Superior temporal gyrus (tissue), 1 donor: Measurements from ENCODE around the gene SRGAP1.
"Not testable (repeated sequence)": the region's sequence is repeated elsewhere in the genome, so short reads cannot be mapped to it uniquely, and the experiment has no call there.

Experiments used
- DNase-seq: peaks from one replicate; pipeline ENCODE4 v3.0.0-alpha.2; 2016; ENCODE audit errors: extremely low spot score

Gene SRGAP1

DNA sequence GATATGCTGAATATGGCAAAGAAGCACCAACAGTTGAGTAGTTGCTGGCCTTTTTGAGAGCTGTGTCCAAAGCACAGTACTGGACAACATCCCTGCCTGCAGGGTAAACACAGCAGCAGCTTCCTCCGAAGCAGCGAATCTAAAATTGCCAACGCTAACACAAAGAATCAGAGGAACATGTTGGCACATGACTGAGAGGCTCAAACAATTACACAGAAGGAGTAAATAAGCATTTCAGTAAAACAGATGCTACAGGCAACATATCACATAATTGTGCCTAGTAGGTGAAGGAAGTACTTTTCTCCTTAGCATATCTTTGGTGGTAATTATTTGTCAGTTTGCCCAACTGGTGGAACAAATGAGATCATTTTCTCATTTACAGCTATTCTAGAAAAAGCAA lies 325.5 kb downstream of the SRGAP1 start:
- peak; percentile 25 for DNase-seq

DNA sequence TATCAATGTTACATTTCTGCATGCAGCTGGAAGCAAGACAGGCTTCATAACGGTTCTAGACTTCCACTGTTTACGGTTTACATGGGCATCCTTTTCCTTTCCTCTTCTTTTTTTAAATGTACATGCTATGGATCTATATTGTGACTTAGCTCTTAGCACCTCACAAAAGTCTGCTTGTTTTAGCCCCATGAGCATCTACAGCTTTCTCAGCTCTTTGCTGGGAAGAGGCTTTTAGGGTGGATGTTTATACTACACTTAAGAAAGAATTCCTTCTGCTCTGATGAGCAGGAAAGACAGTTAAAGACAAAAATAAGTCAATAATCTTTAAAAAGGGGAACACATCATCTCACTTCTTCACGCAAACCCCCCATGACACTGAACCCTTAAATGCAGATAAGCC lies 326.2 kb downstream of the SRGAP1 start:
- DNase-seq = no peak

DNA sequence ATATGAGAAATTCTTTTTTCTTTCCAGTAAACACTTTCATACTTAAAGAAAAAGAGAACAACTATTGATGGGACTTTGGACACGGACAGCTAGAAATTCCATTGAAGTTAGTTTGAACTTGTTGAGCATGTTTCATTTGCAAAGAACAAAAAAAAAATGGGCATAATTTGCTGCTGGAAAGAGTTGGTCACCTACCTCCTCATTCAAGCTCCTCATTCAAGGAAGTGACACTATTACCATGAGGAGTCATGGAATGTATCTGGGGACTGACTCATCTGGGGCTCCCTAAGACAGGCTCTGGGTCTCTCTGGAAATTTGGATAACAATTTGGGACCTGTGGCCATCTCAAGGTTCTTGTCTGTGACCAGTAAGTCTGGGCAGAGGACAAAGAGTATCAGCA lies 327.2 kb downstream of the SRGAP1 start:
- no peak for DNase-seq

DNA sequence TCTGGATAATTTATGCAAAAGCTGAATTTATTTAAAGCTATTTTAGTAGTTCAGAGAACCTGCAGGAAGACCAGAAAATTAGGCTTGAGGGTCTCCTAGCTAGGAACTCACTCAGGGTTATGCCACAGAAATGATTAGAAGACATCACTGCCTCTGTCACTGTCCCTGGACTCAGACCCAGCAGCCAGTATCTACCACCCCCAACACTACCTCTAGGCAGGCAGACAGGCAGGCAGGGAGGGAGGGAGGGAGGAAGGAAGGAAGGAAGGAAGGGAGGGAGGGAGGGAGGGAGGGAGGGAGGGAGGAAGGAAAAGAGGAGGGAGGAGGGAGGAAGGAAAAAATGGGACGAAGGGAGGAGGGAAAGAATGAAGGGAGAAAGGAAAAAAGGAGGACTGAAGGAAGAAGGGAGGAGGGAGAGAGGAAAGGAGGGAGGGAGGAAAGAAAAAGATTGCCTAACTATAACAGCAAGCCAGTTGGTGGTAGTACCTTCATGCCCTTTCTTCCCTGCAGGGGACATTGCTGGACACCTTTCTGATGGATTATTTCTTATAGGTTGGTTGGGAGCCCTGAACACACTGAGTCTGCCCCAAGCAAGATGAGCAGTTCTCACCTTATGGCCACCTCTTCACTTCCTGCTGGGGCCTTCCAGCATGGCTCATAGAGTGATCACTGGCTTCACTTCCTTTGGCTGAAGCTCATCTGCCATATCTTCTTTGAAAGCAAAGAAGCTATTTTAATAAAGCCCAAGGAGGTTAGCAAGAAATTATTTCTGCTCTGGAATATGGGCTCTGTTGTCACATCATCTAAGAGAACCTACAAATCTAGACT lies 327.9 kb downstream of the SRGAP1 start:
- no peak for DNase-seq

DNA sequence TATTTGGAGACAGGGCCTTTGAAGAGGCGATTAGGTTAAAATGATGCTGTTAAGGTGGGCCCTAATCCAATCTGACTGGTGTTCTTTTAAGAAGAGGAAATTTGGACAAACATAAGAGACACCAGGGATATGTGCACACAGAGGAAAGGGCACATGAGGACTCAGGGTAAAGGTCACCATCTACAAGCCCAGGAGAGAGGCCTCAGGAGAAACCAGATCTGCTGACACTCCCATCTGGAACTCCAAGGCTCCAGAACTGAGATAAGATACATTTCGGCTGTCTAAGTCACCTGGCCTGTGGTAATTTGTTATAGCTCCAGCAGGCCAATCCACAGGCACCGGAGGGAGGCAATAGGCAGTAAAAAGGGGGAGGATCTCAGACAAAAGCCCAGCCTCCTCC lies 329.0 kb downstream of the SRGAP1 start:
- no peak for DNase-seq

DNA sequence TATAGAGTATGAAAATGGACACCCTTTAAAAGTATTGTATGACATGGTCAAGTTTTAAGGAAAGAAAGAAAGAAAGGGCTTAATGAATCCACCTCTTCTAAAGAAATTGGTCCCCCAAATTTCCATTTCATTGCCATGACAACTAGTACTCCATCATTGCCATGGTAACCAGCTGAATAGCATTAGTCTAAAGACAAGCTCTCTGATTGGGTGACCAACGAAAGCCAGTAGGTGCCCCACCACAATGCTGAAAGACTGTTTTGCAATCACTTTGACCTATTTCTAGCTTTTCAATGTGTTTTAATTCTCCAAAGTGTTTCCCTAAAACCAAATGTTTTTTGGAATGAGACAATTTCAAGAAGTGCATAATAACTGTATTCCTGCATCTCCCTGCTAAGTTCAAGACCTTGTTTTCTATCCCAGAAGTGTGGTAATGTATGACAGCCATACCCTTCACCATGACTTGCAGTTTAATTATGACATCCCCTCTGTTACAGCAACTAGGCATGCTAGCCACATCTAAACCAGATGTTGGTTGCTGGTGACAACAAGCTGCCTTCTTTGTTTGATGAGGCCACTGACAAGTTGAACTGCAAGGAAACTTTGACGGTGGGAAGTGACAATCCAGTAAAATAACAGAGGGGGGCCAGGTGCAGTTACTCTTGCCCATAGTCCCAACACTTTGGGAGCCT lies 330.9 kb downstream of the SRGAP1 start:
- peak; percentile 39 for DNase-seq

DNA sequence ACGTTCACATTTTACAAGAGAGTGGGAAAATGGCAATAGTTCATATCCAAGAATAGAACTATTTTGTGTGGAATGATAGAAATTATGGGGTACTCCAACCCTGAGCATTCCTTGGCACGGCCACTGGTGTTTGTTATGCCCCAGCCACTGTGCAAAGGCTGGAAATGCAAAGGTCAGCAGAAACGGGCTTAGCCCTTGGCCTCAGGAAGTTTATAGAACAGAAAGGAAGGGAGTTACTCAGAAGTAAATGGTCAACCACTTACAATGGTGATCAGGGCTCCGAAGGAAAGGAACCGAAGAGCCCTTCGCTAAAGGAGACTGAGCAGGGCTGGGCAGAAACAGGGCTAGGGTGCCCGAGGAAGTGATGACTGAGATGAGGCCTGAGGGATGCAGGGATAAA lies 332.5 kb downstream of the SRGAP1 start:
- no peak for DNase-seq

DNA sequence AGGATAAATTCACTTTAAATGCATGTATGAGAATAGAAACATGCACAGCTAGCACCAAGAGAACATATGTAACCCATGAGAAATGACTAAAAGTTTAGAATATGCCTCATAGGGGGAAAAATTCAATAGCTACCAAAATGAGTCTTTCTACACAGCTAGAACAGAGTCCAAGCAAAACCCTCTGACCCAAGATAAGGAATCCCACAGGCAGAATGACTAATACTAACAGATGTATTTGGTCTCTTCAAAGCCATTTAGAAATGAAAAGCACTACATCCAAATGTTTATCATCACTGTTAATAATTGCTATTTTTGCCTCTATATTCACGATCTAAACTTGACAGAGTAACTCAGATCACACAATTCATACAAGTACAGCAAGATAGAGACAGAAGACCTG lies 333.6 kb downstream of the SRGAP1 start:
- DNase-seq = no peak

DNA sequence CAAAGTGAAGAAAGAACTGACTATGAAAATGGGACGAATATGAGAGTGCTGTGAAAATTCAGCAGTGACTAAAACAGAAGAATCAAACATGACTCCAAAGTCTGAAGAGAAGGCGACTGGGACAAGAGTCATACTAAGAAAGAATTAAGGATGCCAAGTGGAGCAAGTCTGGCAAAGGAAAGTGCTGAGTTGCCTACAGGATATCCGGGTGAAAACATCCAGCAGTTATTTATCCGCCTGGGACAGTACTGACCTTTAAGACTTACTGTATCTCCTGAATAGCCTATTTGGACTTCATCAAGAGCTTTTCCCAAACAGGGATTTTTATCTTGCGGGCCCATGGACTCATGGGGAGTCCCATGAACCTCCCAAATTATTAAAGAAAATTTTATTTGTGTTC lies 336.5 kb downstream of the SRGAP1 start:
- DNase-seq = no peak

DNA sequence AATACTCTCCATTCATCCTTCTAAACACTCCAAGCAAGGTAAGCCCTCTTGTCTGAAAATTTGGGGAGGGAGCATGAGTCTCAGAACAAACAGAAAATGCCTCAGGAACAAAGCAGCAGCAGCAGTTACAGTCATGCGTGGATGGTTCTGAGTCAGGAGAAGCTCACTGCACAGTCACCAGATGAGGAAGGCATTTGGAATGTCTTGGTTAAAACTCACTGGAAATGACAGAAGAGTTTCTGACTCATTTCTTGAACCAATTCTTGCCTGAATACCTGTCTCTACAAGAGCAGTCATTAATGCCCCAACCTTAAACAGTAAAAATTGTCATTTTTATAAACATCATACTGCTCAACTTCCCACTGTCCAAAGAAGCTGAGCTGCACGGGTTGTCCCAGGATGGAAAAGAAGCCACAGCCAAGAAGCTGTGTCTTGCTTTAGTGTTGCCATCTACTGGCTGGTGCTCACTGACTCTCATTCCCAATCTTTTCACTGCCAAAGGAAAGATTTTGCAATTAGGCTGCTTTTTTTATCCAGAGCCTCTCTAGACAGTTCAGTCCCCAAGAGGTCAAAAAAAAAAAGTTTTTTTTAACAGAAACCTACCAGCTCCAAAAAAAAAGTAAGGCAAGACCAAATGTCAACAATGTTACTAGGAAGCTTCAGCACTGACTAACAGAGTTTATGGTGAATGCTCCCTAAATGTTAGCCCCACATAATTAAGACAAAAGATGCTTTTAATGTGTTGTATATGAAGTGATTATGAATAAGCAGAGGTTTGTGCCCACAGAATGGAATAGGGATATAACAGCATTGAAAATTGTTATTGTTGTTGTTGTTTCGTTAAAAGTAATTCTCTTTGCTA lies 337.2 kb downstream of the SRGAP1 start:
- peak; percentile 88 for DNase-seq

DNA sequence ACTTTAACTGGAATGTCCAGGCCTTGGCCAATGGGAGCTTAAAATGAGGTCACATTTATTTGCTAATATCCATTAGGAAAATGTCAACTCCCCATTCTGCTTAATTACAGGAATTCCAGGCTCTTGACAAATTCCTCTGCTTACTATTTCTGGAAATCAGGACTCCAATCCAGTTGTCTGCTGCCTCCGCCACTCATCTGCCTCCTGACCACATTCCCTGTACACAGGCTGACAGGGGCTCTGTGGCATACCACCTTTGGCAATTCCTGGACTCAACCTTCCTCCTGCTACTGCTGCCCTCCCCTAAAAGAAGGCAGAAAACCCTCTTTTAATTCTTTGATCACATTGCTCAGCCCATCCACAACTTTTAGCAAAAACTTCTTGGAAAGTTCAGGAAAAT lies 339.7 kb downstream of the SRGAP1 start:
- DNase-seq = no peak

DNA sequence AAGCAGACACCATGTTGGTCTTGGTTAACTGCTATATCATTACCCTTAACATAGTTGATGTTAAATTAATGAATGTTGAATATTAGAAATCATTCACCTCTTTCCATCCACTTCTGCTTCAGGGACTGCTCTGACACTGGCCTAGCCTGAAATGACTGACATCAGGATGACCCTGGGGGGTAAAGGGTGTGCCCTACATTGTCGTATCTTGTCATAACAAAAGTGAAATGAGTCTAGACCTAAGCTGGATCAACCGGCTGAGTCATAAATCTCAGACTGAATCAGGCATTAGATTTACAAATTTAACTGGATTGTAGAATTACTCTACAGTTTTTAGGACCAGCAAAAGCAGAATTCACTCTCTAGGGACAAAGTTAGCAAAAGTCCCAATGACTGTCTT lies 342.3 kb downstream of the SRGAP1 start:
- DNase-seq = no peak

DNA sequence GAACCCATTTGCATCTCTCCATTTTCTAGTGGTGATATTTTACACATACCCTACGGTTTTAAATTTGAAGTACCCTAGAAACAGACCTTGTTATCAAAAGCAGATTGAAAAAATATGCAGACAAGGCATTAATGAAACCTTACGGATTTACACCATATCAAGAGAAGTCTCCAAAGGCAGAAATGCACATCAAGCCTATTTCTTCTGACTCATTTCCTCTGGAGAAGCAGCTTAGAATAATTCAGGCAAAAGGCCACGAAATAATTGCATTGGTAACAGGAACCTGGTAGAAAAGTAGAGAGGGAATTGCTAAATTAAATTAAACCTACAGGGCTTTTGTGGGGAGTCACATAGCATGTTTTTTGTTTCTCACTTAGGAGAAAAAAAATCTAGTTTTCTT lies 342.9 kb downstream of the SRGAP1 start:
- DNase-seq = no peak

DNA sequence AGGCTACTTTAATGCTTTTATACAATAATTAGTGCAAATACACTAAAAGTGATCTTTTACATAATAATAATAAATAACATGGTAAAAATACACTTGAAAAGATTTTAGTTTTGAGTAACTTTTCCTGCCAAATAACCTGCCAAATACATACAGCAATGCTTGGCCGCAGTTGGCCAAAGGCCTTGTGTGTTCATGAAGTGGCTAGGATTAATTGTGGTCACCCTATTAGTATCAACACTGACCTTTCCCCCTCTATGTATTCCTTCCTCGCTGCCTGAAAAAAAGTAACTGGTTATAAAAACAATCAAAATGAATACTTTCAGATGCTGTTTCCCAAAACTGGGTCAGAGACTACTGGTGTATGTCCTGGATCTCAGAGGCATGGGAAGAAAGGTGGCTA lies 343.3 kb downstream of the SRGAP1 start:
- no peak for DNase-seq

DNA sequence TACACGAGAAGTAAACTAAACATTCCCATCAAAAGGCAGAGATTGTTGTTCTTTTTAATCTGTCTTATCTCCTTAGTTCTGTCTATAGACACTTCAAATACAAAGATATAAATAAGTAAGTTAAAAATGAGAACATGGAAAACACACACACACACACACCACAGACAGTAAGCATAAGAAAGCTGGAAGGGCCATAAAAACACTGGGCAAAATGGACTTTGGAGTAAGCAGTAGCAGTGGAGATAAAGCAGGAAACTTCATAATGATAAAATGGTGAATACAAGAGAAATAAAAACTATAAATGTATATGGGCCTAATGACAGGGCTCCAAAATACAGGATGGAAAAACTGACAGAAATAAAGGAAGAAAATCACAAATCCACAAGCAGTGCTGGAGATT lies 345.0 kb downstream of the SRGAP1 start:
- DNase-seq = no peak

DNA sequence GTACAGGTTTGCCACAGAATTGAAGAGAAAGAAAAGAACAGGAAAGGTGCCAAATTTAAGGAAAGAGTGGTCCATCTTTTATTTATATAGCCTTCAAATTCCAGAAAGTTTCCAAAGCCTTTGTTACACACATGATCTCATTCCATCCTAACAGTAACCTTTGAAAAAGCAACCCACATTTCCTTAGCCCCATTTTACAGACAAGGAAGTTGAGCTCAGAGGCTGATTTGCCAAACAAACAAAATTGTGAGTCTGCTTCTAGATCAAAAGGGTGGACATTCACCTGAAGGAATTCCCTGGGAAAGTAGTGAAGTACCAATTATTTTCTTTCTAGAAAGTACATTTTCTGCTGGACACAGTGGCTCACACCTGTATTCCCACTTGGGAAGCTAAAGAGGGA lies 345.6 kb downstream of the SRGAP1 start:
- no peak for DNase-seq

DNA sequence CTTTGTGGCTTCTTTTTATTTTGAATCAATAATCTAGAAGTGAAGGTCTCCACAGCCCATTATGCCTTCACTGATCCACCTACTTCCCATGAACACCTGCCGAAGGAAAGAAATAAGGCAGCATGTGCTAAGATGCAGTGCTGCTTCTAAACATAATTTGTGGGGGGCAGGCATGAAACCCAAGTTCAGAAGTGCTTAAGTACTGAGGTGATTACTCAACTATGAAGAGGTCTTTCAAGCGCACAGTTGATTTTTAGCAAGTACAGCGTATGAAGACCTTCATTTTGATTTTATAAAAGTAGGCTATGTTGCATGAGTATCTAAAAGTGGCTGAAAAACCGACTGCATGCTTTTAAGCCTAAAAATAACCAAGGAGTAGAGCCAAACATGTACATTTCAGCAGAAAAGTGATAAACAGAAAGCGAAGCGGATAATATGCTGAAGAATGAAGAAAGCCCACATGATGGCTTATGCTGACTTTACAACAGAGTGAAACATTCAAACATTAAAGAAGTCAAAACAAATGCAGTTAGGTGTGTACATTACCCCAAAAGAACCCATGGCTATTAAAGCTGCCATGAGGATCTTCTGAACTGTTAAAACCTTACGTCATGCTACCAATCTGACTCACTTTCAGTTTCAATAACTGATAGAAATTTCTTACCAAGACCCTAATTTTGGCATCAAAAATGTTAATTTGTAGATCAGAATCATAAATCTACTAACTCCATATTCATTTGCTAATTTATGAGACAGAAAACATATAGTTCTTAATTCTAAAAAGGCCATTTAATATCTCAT lies 348.3 kb downstream of the SRGAP1 start:
- no peak for DNase-seq

DNA sequence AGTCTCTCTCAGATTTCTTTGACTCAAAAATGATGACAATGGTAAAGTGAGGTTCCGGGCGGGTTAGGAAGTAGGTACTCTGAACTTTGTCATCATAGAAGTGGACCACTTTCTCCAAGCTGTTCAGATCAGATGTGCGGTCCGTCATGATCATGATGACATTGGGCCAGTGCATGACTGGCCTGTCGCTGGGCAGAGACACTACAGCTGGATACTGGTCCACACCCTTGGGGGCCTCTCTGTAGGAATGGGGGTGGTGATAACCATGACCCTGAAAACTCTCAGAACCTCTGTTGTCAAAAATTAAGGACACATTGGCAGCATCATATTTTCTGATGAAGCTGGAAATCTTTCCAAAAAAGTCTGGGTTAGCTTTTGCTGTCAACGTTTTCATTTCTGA lies 349.4 kb downstream of the SRGAP1 start:
- DNase-seq = no peak

DNA sequence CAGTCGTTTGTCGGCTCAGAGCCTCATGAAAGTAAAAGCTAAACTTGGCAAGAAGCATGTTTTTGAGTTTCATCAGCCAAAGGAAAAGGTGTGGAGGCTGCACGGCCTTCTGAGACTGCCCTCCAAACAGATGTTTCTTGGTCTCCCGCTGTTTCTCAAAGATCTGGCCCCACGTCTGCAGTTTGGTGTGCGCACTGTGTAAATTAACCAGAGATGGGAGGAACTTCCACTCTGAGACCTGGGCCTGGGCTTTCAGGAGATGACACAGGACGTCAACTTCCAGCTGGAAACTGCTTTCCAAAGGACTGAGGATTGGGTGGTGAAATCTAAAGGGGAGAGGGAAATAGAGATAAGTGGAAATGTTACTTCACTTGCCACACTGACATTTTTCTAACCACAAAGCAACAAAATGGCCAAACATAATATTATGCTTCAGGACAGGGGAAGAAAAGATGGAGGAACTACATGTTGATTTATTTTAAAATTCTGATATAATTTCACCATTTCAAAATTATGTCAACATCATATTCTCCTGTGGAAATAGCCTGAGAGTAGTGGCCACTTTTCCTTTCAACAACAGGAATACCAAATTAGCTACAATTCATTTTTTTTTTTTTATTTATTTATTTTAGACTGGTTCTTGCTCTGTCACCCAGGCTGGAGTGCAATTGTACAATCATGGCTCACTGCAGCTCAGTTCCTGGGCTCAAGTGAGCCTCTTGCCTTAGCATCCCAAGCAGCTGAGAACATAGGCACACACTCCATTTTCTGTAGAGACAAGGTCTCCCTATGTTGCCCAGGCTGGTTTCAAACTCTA lies 350.0 kb downstream of the SRGAP1 start:
- no peak for DNase-seq

DNA sequence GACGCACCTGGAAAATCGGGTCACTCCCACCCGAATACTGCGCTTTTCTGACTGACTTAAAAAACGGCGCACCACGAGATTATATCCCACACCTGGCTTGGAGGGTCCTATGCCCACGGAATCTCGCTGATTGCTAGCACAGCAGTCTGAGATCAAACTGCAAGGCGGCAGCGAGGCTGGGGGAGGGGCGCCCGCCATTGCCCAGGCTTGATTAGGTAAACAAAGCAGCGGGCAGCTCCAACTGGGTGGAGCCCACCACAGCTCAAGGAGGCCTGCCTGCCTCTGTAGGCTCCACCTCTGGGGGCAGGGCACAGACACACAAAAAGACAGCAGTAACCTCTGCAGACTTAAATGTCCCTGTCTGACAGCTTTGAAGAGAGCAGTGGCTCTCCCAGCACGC lies 351.3 kb downstream of the SRGAP1 start:
- DNase-seq = not testable (repeated sequence)

DNA sequence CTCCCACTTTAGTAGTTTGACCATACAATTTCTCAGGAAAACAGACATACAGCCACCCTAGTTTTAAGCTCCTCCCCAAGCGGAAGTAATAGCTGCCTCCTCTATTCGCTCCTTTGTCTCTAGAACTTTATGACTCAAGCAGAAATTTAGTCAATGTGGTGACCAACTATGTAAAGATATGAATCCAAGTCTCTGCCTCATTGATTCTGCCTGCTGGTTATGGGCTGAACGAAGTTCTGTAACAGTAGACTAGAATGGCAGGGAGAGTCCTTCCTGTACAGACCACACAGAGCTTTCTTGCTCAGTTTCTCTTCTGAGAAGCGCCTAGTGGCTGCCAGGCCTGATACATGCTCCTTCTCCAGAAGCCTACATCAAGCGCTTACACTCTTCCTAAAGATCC lies 358.5 kb downstream of the SRGAP1 start:
- DNase-seq = no peak
